Mesenteric fat pad (tissue), 1 donor: ENCODE data around the gene IL10RA. TPM values are rescaled to one million over a fixed set of nuclear protein-coding genes. Genes with fewer than 3 reads are reported as not detected.
"Not testable (repeated sequence)": the region's sequence is repeated elsewhere in the genome, so short reads cannot be mapped to it uniquely, and the experiment has no call there.

Source experiments
- DNase-seq: peaks from one replicate; pipeline ENCODE4 v3.0.0-alpha.2; 2020; ENCODE audit warnings: low spot score
- long read RNA-seq: library from polyadenylated mRNA; unstranded; transcript quantifications from one replicate; pipeline ENCODE4 v2.0.0, GENCODE V29; 2020
- total RNA-seq: library from RNA; stranded (reverse); fragmentation: NEBNext Ultra II Directional; extraction: Animal tissue kit (Norgen Biotek cat#: 25700); gene quantifications from one replicate; pipeline ENCODE4 v1.2.1, GENCODE V29; 2021
- donor health status: DM: yes; HTN: yes; CAD: no.

IL10RA gene
- 32.1 TPM for total RNA-seq
- long read RNA-seq, transcript IL10RA-201 (7 exons, 3,695 nt) = major isoform, 10 of 28 reads
- long read RNA-seq, partial matches to known transcripts = 1 of 28 reads
- long read RNA-seq, other reads (novel, unspliced or antisense) = 12 of 28 reads

DNA sequence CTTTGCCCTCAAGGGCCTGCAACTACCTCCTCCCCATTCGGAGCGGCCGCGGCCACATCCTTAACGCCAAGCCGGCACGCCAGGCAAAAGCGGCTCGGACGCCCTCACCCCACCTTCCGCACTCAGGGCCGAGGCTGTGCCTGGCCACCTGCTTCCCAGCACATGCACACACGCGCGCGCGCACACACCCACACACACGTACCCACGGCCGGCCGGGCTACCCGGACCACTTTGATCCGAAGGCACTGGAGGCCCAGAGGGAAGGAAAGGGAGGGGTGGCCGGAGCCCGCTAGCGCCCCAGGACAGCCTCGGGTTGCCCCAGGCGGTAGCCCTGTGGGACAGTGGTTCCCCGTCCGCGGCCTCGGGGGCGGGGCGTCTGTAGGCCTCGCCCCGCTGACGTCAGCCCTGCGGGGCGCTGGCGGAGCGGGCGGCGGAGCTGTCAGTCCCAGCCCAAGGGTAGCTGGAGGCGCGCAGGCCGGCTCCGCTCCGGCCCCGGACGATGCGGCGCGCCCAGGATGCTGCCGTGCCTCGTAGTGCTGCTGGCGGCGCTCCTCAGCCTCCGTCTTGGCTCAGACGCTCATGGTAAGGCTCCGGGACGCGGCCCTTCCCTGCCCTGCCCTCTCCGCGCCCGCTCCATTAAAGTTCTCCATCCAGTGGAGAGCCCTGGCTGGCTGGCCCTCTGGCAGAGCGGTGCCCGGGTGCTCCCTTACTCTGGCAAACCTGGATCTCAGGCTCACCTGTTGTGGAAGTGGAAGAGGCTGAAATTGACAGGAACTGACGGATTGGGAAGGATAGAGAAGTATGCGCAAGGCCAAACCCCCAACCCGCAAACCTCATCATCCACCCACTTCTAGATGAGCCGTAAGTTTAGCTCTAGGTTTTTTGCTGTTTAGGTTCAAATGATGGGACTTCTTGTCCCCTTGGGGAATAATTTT, at the start of gene IL10RA:
IL10RA (plus strand) TSS at position 442 of the 935 bp plus-strand sequence; CDS start at position 516, 74 bp downstream.
- peak; percentile 95 for DNase-seq

DNA sequence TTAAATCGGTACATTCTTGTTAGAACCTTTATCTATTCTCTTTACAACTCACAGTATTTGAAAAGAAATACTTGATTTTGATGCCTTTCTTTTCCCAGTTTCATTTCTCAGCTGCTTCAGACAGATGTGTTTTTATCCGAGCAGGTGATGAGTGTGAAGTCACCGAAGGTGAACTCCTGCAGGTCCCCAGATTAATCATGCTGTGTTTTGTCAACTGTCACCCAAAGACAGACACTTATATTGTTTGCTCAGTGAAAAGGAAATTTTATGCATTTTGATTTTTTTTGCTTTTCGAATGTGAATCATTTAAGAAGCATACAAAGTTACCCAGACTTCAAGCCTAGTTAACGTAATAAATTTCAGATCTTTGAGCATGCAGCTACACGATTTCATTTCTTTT, 49.2 kb upstream of the IL10RA start:
- no peak for DNase-seq

DNA sequence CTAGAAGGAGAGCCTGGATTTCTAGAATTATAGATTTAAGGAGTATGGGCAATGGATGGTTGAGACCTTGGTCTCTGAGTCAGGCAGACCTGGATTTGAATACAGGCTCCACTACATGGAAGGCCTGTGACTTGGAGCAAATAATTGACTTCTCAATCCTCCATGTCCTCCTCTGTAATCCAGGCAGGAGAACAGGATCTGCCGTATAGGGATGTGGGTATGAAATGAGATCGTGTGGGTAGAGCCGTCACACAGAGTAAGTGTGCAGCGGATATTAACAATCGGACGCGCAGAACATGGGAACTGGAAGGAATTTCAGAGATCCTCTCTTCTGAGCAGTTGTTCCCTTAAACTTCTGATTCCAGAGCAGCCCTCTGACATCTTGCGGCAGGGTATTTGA, 45.5 kb upstream of the IL10RA start:
- DNase-seq = no peak

DNA sequence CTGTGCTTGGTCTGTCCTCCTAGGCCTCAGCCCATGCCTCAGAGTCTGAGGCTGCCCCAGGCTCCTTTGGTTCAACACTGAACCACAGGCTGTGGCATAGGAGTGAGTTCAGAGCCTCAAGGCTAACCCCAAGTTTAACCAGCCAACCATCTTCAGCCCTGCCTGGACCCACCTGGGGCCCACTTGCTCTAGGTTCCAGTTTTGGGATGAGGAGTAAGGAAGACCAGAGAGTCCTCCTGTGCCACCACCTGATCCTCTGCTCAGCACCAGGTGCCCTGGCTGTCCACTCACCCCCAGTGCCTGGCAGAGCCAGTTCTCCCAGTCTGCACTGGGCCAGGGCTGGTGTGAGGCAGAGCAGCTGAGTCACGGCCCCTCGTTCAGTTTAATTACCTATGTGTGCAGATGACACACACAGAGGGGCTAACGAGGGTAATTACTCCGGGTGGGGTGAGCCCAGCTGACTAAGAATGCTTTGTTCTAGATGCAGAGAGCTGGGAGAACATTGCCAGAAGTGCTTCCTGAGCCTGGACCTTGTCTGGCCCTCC, 45.0 kb upstream of the IL10RA start:
- peak; percentile 75 for DNase-seq

DNA sequence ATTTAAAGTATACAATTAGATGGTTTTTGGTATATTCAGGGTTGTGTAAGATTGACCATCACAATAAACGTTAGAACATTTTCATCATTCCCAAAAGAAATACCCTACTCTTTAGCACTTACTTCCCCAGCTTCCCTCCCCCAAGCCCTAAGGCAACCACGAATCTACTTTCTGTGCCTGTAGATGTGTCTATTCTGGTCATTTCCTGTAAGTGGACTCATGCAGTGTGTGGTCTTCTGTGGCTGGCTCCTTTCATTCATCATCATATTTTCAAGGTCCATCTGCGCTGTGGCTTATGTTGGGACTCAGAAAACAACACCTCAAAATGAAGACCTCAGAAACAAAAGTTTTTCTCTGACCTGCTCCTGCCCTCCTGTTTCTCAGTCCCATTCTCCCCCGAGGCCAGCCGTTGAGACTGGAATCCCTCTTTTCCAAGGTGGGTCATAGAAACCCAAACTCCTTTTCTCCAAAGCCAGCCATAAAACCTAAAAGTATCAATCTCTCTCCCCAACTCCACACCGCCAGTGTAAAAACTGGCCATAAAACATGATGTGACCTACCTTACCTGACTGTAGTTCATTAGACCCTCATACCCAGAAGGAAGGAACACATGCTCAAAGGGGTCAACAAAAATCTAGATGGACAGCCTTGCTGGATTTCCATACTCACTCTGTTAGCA, 44.1 kb upstream of the IL10RA start:
- peak; percentile 72 for DNase-seq

DNA sequence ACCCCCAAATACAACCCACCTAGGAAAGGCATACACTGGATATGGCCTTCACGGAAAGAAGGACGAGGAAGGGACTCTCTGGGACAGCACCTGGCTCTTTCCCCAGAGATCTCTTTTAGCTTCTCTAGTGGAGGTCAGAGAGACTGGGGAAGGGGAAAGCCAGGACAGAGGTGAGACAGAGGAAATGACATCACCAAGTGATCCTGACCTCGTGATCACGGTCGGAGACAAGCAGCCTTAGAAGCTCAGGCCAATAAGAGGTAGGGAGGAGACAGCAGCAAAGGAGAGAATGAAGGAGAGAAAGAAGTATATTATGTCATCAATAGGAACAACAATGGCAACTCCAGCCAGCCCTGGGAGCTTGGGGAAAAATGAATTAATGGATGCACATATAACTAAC, 41.6 kb upstream of the IL10RA start:
- DNase-seq = no peak

DNA sequence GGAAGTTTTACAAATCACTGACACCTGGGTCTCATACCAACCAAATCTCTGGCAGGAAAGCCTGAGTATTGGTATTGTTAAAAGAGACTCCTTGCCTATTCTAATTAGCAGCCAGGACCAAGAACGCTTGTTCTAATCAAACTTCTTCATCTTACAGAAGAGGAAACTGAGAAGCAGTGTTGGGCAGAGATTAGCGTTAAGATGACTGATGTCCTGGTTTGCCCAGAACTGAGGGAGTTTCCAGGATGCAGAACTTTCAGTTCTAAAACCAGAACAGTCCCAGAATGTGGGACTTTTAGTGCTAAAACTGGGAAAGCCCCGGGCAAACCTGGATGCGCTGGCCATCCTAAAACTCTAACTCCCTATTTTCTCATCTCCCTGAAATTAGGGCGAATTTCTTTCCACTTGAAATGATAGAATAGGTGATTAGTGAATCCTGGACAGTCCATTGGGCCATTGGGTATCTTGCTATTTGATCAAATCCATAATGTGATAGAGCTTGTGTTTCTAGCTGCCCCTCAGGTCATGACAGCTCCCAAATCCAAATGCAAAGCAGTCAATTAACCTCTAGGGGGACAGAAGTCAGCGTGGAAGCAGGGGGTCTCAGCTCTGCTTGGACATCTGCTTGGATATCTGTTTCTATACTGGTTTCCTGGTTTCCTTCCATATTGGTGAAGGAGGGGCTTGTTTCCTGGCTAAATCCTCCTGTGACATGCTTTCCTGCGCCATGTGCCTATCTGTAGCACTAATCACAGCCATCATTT, 41.0 kb upstream of the IL10RA start:
- no peak for DNase-seq

DNA sequence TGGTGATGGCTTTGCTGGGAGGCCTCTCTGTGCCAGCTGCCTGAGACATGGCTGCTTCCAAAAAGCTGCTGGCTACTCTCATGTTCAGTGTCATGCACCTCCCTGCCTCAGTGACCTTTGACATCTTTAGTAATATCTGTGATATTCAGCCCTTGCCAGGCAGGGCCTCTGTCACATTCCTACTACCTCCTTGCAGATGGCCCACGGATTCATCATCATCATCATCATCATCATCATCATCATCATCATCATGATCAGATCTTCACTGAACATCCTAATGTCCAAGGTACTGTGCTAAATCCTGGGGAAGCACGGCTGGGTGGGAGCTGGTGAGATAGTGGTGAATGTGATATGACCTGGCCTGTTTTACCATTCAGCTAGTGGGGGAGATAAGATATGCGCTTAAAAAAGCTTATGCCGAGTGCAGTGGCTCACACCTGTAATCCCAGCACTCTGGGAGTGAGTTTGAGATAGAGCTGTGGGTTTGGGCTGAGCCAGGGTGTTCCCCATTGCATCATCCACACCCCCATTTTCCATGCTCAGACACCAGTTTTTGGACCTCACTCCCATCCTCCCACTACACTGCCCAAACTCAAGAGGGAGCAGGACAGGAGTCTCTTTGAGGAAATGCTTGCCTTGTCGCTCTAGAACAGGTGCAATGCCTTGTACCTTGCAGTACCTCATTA, 39.9 kb upstream of the IL10RA start:
- DNase-seq = no peak

DNA sequence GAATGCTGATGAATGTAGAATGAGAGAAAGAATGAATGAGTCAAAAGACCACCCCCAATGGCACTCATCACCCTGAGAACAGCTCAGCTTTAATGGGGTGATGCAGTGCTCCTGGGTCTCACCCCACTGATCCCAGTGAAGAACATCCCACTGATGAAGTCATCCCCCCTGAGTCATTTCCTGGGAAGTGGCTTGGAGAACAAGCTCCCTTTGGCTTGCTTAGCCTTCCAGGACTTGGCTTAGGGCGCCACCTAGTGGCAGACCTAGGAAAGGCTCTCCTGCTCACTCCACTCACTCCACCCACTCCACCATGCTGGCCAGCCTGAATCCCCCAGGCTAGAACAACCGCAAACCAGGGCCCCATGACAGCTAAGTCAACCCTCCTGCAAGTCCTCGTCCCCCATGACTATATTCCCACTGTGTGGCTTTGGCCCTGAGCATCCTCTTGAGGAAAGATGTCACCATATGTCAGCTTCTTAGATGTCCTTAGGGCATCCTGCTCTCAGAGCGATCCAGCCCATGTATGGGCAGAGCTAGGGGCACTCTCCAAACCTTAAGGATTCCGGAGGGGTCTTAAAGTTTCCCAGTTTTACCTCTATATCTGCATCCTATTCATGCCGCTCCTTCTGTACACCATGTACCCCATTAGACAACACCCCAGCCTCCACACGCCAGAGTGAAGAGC, 39.2 kb upstream of the IL10RA start:
- peak; percentile 95 for DNase-seq

DNA sequence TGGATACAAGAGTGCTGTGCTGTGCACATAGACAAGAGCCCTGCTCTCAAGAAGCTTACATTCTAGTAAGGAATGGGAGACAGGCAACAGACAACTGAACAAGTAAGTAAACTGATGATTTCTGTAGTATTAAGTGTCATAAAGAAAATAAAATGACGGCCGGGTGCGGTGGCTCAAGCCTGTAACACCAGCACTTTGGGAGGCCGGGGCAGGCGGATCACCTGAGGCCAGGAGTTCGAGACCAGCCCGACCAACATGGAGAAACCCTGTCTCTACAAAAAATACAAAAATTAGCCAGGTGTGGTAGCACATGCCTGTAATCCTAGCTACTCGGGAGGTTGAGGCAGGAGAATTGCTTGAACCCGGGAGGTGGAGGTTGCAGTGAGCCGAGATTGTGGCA, 38.4 kb upstream of the IL10RA start:
- not testable (repeated sequence) for DNase-seq

DNA sequence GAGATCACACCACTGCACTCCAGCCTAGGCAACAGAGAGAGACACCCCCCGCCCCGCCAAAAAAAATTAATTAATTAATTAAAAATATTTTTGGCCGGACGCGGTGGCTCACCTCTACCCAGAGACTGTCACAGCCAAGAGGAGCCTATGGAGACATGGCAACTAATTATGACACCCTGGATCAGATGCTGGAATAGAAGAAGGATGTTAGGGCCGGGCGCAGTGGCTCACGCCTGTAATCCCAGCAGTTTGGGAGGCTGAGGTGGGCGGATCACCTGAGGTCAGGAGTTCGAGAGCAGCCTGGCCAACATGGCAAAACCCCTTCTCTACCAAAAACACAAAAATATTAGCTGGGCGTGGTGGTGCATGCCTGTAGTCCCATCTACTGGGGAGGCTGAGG, 37.7 kb upstream of the IL10RA start:
- not testable (repeated sequence) for DNase-seq

DNA sequence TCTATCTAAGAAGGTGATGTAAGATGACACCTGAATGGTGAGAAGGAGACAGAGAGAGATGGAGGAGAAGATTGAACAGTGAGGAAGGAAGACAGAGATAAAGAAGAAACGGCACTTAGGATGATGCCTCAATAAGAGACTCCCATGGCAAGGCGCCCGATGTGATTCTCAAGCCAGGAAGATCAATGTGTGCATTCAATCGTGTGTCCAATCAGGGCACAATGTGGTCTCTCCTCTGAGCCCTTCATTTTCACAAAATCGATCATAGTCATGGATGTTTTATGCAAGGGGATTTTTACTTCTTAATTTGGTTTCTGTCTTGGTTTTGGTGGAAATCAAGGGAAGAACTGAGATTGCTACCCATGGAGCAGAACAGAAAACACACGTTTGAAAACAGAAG, 37.1 kb upstream of the IL10RA start:
- DNase-seq = no peak

DNA sequence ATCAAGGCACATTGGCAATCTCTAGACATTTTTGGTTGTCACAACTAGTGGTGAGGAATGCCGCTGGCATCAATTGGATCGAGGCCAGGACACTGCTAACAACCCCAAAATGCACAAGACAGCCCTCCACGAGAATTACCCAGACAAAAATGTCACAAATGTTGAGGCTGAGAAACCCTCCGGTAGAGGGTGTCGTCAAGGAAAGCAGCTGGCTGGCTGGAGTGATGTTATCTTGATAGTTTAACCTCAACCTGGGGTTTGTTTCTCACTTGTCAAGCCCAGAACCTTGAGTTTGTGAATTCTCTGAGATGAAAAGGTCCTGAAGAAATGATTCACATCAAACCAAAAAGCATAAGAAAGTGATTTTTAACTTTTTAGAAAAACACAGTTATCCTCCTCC, 35.9 kb upstream of the IL10RA start:
- no peak for DNase-seq

DNA sequence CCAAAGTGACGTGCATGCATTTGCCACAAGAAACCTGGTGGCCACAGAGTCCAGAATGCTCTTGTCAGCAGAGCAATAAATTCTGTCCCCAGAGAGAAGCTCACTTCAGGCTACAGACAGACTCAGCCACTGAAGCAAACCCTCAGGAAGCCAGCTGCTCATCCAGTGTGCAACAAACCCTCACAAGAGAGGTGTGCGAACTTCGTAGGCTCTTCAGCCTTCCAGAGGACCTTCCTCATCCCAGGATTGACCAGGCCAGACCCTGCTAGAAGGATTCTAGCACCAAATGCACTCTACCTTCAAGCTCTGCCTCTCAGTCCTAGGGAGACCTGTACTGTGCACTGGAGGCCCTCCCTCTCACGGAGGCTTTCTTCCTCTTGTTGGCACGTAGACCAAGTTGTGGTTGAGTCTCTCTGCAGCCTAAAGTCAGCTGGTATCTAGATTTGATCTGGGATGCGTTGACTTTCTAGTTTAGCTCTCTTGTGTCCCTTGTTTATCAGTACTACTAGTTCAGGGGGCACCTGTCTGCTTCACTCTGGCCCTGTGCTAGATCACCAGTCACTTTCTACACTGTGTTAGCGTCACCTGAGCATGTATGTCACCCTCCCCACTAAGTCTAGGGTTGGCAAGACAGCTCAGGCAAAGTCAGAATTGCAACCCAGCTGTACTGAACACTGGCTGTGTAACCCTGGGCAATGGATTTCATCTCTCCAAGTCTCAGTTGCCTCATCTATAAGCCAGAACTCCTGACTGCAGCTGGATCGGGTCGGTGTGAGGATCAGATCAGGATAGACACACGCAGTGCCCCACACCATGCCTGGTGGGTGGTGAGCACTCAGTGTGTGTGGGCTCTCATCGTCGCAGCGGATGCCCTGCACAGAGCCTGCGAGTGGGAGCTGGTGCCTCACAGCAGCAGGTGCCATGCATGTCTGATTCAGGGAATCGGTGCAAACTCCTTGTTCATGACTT, 34.9 kb upstream of the IL10RA start:
- DNase-seq = no peak

DNA sequence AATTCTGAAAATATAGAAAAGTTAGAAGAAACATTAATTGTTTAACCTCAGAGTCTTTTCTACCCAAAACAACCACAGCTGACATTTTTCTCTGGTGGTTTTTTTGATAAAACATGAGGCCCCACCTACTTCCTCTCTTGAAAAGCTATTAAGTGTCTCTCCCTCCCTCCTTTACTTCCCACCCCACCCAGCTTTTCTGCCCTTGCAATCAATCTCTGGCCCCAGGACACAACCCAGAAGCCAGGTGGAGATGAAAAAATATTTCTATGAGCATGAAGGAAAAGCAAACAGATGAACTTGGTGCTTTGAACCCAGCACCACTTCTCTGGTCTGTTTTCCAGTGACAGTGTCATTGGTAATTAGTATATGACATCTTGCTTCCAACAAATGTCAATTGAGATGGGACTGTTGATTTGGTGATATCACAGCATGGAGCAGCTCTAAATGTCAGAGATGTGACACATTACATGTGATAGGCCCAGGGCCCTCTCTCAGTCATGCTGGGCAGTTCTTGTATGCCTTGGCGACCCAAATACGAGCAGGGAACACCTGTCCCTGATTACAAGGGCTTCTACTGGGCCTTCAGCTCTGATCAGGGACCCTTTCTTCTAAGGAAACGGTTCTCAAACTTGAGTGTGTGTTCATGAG, 33.0 kb upstream of the IL10RA start:
- DNase-seq = no peak

DNA sequence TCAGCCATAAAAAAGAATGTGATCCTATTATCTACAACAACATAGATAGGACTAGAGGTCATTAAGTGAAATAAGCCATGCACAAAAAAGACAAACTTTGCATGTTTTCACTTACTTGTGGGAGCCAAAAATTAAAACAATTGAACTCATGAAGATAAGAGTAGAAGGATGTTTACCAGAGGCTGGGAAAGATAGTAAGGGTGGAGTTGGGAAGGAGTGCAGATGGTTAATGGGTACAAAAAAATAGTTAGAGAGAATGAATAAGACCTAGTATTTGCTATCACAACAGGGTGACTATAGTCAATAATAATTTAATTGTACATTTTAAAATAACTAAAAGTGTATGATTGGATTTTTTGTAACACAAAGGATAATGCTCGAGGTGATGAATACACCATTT, 27.2 kb upstream of the IL10RA start:
- DNase-seq = no peak

DNA sequence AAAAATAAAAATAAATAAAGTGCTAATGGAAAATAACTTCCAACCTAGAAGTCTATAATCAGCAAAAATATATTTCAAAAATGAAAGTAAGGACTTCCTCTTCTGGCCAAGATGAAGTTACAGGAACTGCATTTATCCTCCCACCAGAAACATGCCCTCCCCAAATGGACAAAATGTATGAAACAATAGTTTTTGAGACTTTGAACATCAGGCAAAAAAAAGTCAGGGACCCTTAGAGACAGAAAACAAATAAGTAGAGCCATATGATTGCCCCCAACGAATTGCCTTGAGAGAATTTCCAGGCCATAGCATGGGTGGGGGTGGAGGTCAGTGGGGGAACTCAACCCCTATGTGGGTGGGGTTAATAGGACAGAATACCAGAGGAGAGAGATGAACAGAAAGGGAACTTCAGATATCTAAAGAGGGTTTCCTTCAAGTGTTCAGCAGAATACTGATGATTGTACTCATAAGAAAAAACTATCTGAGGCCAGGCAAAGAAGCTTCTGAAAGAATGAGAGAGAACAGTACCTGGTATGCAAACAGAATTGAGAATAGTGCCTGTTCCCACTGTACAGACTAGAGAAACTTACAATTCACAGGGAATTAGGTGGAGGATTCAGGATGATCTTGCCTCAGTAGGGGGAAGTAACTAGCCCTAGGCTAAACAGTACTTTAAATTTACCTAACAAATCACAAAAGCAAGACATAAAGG, 26.6 kb upstream of the IL10RA start:
- no peak for DNase-seq

DNA sequence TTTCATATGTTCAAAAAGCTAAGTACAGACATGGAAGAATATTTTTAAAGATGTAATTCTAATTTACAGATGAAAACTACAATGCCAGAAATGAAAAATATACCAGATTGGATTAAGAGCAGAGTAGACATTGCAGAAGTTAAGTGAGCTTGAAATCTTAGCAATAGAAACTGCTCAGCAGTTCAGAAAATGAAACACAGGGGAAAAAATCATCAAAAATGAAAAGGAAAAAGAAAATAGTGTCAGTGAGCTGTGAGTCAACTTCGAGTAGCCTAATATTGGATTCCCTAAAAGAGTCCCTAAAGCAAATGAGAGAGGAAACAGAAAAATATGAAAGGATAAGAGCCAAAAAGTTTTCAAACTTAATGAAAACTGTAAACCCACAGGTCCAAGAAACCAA, 25.8 kb upstream of the IL10RA start:
- DNase-seq = no peak
